DND-41 (cell line): Measurements from ENCODE around the gene TEX10.

Experiments
- ATAC-seq: fragments of 200-7000 bp; cut with Tn5 transposase; 3 replicates; pipeline ENCODE4 v1.9.1; 2021; ENCODE audit warnings: low read depth; ENCODE audit not compliant: insufficient read depth
- DNase-seq: peaks from one replicate; pipeline ENCODE4 v3.0.0-alpha.2; 2020
- H2AFZ ChIP-seq: 2 replicates; pipeline ENCODE4 v1.6.0; 2012; ENCODE audit warnings: low read depth, low read length
- H3K27ac ChIP-seq: 2 replicates; pipeline ENCODE4 v1.5.1; 2012; ENCODE audit warnings: low read length, inconsistent platforms
- H3K27me3 ChIP-seq: fragments of 200-600 bp; sonication (generic); 2 replicates; pipeline ENCODE4 v1.6.0; 2012; ENCODE audit warnings: low read length, mild to moderate bottlenecking, inconsistent platforms; ENCODE audit not compliant: insufficient read depth, poor library complexity
- H3K36me3 ChIP-seq: 2 replicates; pipeline ENCODE4 v1.5.1; 2012; ENCODE audit warnings: low read length, inconsistent platforms; ENCODE audit not compliant: insufficient read depth
- H3K4me1 ChIP-seq: 2 replicates; pipeline ENCODE4 v1.5.1; 2012; ENCODE audit warnings: mild to moderate bottlenecking, low read length; ENCODE audit not compliant: insufficient read depth
- H3K4me2 ChIP-seq: 2 replicates; pipeline ENCODE4 v1.6.0; 2012; ENCODE audit warnings: mild to moderate bottlenecking, moderate library complexity, low read length, inconsistent platforms; ENCODE audit not compliant: insufficient read depth
- H3K4me3 ChIP-seq, 2 experiments: fragments of 200-600 bp in 1 of 2; shearing (Covaris generic) in 1 of 2; 2 replicates each; pipeline ENCODE4 v1.5.1; 2012 to 2016; ENCODE audit warnings: inconsistent platforms in 2 of 2, low read length in 2 of 2, mild to moderate bottlenecking in 2 of 2, low read depth in 1 of 2, moderate library complexity in 1 of 2
- H3K79me2 ChIP-seq: 2 replicates; pipeline ENCODE4 v1.6.0; 2012; ENCODE audit warnings: low read length, inconsistent platforms; ENCODE audit not compliant: insufficient read depth
- H3K9ac ChIP-seq: 2 replicates; pipeline ENCODE4 v1.6.0; 2012; ENCODE audit warnings: low read depth, mild to moderate bottlenecking, inconsistent platforms, low read length, moderate library complexity
- H3K9me3 ChIP-seq: 2 replicates; pipeline ENCODE4 v1.5.1; 2012; ENCODE audit warnings: low read length, moderate library complexity, mild to moderate bottlenecking, inconsistent platforms; ENCODE audit not compliant: insufficient read depth, severe bottlenecking
- H4K20me1 ChIP-seq: 2 replicates; pipeline ENCODE4 v1.6.0; 2012; ENCODE audit warnings: low read length; ENCODE audit not compliant: insufficient read depth
- CTCF ChIP-seq: IDR thresholded peaks from 2 replicates; pipeline ENCODE4 v1.5.1; 2012; ENCODE audit warnings: borderline replicate concordance, low read length, moderate library complexity, mild to moderate bottlenecking; ENCODE audit not compliant: poor library complexity, severe bottlenecking; ENCODE audit errors: extremely low read depth
- EZH2 ChIP-seq: IDR thresholded peaks from 3 replicates; pipeline ENCODE4 v1.6.1; 2012; ENCODE audit warnings: borderline replicate concordance, low read depth, mild to moderate bottlenecking, moderate library complexity, low read length, inconsistent platforms; ENCODE audit not compliant: severe bottlenecking

The TEX10 gene

GRCh38 chr9:100364013-100364412 lies 11.3 kb upstream of the TEX10 start:
- no peak for ATAC-seq

GRCh38 chr9:100359057-100359456 lies 6.3 kb upstream of the TEX10 start:
- no peaks in the 10 kb centered on the region for H3K9me3 ChIP-seq
- no peaks in the 10 kb centered on the region for H3K36me3 ChIP-seq
- no peak overlapping the region for H3K4me3 ChIP-seq
- H3K4me1 ChIP-seq: peaks cover under 1% of the 10 kb centered on the region
- no peak overlapping the region for H2AFZ ChIP-seq
- TF ChIP-seq EZH2 (no peak), CTCF (no peak)
- ATAC-seq (no peak), DNase-seq (no peak)
- no peak overlapping the region for H3K27ac ChIP-seq
- no peaks in the 10 kb centered on the region for H3K79me2 ChIP-seq
- no peak overlapping the region for H3K4me2 ChIP-seq
- H4K20me1 ChIP-seq: no peaks in the 10 kb centered on the region
- no peaks in the 10 kb centered on the region for H3K27me3 ChIP-seq
- no peak overlapping the region for H3K9ac ChIP-seq

More at GRCh38 chr9:100364013-100364412, 11.3 kb upstream of the TEX10 start:
- Histone ChIP-seq H2AFZ (no peak overlapping the region), H3K79me2 (no peaks in the 10 kb centered on the region), H3K4me2 (no peak overlapping the region), H3K9ac (no peak overlapping the region), H3K4me1 (no peaks in the 10 kb centered on the region), H3K27me3 (no peaks in the 10 kb centered on the region), H3K9me3 (peaks cover 2% of the 10 kb centered on the region), H3K36me3 (no peaks in the 10 kb centered on the region), H4K20me1 (no peaks in the 10 kb centered on the region), H3K4me3 (no peak overlapping the region), H3K27ac (no peak overlapping the region)
- DNase-seq: no peak
- TF ChIP-seq EZH2 (no peak), CTCF (no peak)

GRCh38 chr9:100357501-100357900 lies 4.8 kb upstream of the TEX10 start:
- no peak for ATAC-seq
- Histone ChIP-seq H3K79me2 (peaks cover 6% of the 10 kb centered on the region), H3K27ac (no peak overlapping the region), H2AFZ (no peak overlapping the region), H3K9me3 (no peaks in the 10 kb centered on the region), H3K4me2 (no peak overlapping the region), H3K27me3 (no peaks in the 10 kb centered on the region), H3K36me3 (no peaks in the 10 kb centered on the region), H3K9ac (no peak overlapping the region), H4K20me1 (no peaks in the 10 kb centered on the region), H3K4me3 (no peak overlapping the region), H3K4me1 (peaks cover 12% of the 10 kb centered on the region)
- TF ChIP-seq CTCF: no peak
- TF ChIP-seq EZH2: no peak
- no peak for DNase-seq

- Histone ChIP-seq H3K36me3 (no peaks in the 10 kb centered on the region), H4K20me1 (peaks cover 11% of the 10 kb centered on the region), H3K4me2 (no peak overlapping the region), H3K79me2 (peaks cover 25% of the 10 kb centered on the region), H3K27ac (no peak overlapping the region), H3K27me3 (no peaks in the 10 kb centered on the region), H3K4me1 (peaks cover 20% of the 10 kb centered on the region), H2AFZ (no peak overlapping the region), H3K9me3 (no peaks in the 10 kb centered on the region), H3K9ac (no peak overlapping the region), H3K4me3 (no peak overlapping the region)
- no peak for DNase-seq
- TF ChIP-seq EZH2 (no peak), CTCF (no peak)
- no peak for ATAC-seq
Observed at GRCh38 chr9:100355561-100355960, 2.8 kb upstream of the TEX10 start.
